ENCODE data around the gene AGXT2. TPM values are rescaled to one million over a fixed set of nuclear protein-coding genes. Genes with fewer than 3 reads are reported as not detected.

Gene AGXT2
- total and polyA plus RNA-seq, 4 donors: 49.4 to 67.9 (median 50.6) TPM

DNA sequence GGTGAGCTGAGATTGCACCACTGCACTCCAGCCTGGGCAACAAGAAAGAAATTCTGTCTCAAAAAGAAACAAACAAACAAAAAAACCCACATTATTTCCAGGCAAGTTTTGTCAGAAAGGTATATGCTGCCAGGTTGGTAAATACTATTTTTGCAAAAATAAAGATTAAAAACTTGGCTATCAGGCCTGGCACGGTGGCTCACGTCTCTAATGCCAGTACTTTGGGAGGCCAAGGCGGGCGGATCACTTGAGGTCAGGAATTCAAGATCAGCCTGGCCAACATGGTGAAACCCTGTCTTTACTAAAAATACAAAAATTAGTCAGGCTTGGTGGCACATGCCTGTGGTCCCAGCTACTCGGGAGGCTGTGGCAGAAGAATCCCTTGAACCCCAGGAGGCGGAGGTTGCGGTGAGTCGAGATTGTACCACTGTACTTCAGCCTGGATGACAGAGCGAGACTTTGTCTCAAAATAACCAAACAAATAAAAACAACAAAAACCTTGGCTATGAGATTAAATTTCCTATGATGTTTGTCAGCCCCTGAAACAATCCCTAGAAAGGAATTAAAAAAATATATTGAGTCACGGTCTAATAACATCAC, 22.7 kb downstream of the AGXT2 start:
- no peak for DNase-seq (ENCODE audit: low spot score)
- Histone ChIP-seq H3K36me3 (ENCODE audit: control insufficient read depth in 4 of 4, insufficient read depth in 3 of 4, low read depth in 1 of 4, low read length in 3 of 4) (peaks cover 0 to 3% (median 0%) of the 10 kb centered on the region in 4 donors), H3K27ac (ENCODE audit: low read depth in 1 of 2, low read length in 2 of 2) (peak overlapping the region; percentile 28 to 31), H3K9me3 (ENCODE audit: control insufficient read depth in 4 of 4, low read length in 3 of 4) (no peaks in the 10 kb centered on the region), H3K4me1 (ENCODE audit: control insufficient read depth in 4 of 4, insufficient read depth in 4 of 4, low read length in 3 of 4) (peaks cover 7 to 51% (median 49%) of the 10 kb centered on the region in 4 donors), H3K9ac (ENCODE audit: low read depth in 1 of 2, low read length in 2 of 2) (no peak overlapping the region), H3K4me3 (ENCODE audit: low read depth in 1 of 3, low read length in 3 of 3) (no peak overlapping the region), H3K27me3 (ENCODE audit: control insufficient read depth in 4 of 4, insufficient read depth in 4 of 4, low read length in 3 of 4) (no peaks in the 10 kb centered on the region)
- TF ChIP-seq HNF4G (IDR thresholded peaks at IDR 0.05) (no peak), JUND (IDR thresholded peaks at IDR 0.05) (no peak), SP1 (IDR thresholded peaks at IDR 0.05) (no peak), EGR1 (IDR thresholded peaks at IDR 0.05; ENCODE audit: low read depth in 2 of 2) (no peak), RXRA (IDR thresholded peaks at IDR 0.05) (peak; percentile 13 to 54), FOXA2 (IDR thresholded peaks at IDR 0.05) (no peak), NR2F2 (IDR thresholded peaks at IDR 0.05) (no peak), HNF4A (conservative IDR thresholded peaks at IDR 0.05) (peak in 1 of 2 donors; percentile 28), FOXA1 (IDR thresholded peaks at IDR 0.05) (no peak), TAF1 (conservative IDR thresholded peaks at IDR 0.05) (no peak), YY1 (IDR thresholded peaks at IDR 0.05) (no peak), GABPA (IDR thresholded peaks at IDR 0.05 in 1 of 2, conservative IDR thresholded peaks at IDR 0.05 in 1 of 2) (no peak), RAD21 (IDR thresholded peaks at IDR 0.05) (no peak)
- TF ChIP-seq, protein P1, sequence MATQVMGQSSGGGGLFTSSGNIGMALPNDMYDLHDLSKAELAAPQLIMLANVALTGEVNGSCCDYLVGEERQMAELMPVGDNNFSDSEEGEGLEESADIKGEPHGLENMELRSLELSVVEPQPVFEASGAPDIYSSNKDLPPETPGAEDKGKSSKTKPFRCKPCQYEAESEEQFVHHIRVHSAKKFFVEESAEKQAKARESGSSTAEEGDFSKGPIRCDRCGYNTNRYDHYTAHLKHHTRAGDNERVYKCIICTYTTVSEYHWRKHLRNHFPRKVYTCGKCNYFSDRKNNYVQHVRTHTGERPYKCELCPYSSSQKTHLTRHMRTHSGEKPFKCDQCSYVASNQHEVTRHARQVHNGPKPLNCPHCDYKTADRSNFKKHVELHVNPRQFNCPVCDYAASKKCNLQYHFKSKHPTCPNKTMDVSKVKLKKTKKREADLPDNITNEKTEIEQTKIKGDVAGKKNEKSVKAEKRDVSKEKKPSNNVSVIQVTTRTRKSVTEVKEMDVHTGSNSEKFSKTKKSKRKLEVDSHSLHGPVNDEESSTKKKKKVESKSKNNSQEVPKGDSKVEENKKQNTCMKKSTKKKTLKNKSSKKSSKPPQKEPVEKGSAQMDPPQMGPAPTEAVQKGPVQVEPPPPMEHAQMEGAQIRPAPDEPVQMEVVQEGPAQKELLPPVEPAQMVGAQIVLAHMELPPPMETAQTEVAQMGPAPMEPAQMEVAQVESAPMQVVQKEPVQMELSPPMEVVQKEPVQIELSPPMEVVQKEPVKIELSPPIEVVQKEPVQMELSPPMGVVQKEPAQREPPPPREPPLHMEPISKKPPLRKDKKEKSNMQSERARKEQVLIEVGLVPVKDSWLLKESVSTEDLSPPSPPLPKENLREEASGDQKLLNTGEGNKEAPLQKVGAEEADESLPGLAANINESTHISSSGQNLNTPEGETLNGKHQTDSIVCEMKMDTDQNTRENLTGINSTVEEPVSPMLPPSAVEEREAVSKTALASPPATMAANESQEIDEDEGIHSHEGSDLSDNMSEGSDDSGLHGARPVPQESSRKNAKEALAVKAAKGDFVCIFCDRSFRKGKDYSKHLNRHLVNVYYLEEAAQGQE (IDR thresholded peaks at IDR 0.05): no peak
- TF ChIP-seq, protein P2, sequence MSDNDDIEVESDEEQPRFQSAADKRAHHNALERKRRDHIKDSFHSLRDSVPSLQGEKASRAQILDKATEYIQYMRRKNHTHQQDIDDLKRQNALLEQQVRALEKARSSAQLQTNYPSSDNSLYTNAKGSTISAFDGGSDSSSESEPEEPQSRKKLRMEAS (IDR thresholded peaks at IDR 0.05): no peak
- TF ChIP-seq, protein P3, sequence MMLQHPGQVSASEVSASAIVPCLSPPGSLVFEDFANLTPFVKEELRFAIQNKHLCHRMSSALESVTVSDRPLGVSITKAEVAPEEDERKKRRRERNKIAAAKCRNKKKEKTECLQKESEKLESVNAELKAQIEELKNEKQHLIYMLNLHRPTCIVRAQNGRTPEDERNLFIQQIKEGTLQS (IDR thresholded peaks at IDR 0.05): no peak
- TF ChIP-seq, protein P4, sequence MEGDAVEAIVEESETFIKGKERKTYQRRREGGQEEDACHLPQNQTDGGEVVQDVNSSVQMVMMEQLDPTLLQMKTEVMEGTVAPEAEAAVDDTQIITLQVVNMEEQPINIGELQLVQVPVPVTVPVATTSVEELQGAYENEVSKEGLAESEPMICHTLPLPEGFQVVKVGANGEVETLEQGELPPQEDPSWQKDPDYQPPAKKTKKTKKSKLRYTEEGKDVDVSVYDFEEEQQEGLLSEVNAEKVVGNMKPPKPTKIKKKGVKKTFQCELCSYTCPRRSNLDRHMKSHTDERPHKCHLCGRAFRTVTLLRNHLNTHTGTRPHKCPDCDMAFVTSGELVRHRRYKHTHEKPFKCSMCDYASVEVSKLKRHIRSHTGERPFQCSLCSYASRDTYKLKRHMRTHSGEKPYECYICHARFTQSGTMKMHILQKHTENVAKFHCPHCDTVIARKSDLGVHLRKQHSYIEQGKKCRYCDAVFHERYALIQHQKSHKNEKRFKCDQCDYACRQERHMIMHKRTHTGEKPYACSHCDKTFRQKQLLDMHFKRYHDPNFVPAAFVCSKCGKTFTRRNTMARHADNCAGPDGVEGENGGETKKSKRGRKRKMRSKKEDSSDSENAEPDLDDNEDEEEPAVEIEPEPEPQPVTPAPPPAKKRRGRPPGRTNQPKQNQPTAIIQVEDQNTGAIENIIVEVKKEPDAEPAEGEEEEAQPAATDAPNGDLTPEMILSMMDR (IDR thresholded peaks at IDR 0.05; ENCODE audit: low read depth, low read length, missing input control): no peak
- 38% methylated on average over 10 of the region's 10 CpGs for WGBS
